Measurements from ENCODE around the gene DUOX1.

GRCh38 chr15:45198337-45199135 lies 68.7 kb downstream of the DUOX1 start:
- peak; percentile 50 to 93 (median 84) for TF ChIP-seq CTCF (IDR thresholded peaks at IDR 0.05)
- peak; percentile 97 to 98 for TF ChIP-seq POLR2AphosphoS5 (IDR thresholded peaks at IDR 0.05; ENCODE audit: insufficient read depth in 1 of 2, low read depth in 1 of 2)
- peak in 1 of 2 donors; percentile 95 for TF ChIP-seq POLR2A (IDR thresholded peaks at IDR 0.05)
